MM.1S (cell line): ENCODE data around the gene RNF6.

Experiments used
- DNase-seq: peaks from one replicate; pipeline ENCODE4 v3.0.0-alpha.2; 2015
- H2AFZ ChIP-seq: fragments of 300-600 bp; sonication (generic); 2 replicates; pipeline ENCODE4 v1.6.0; 2016; ENCODE audit warnings: antibody characterized with exemption, low read length
- H3F3A ChIP-seq: fragments of 300-600 bp; sonication (generic); 2 replicates; pipeline ENCODE4 v1.6.1; 2016; ENCODE audit warnings: mild to moderate bottlenecking, antibody characterized with exemption, low read length, moderate library complexity, mixed read lengths; ENCODE audit not compliant: insufficient read depth
- H3K27ac ChIP-seq: fragments of 300-600 bp; sonication (generic); 2 replicates; pipeline ENCODE4 v1.5.1; 2016; ENCODE audit warnings: mild to moderate bottlenecking, low read length
- H3K27me3 ChIP-seq: fragments of 300-600 bp; sonication (generic); replicated peaks from 2 replicates; pipeline ENCODE4 v1.6.0; 2016; ENCODE audit warnings: low read length; ENCODE audit not compliant: insufficient read depth
- H3K36me3 ChIP-seq: fragments of 300-600 bp; sonication (generic); replicated peaks from 2 replicates; pipeline ENCODE4 v1.6.1; 2016; ENCODE audit warnings: mild to moderate bottlenecking, low read length, mixed read lengths; ENCODE audit not compliant: insufficient read depth
- H3K4me1 ChIP-seq: fragments of 300-600 bp; sonication (generic); 2 replicates; pipeline ENCODE4 v1.6.1; 2016; ENCODE audit warnings: low read length, mixed read lengths
- H3K4me2 ChIP-seq: fragments of 300-600 bp; sonication (generic); 2 replicates; pipeline ENCODE4 v1.6.0; 2016; ENCODE audit warnings: low read depth, low read length
- H3K4me3 ChIP-seq: fragments of 300-600 bp; sonication (generic); 2 replicates; pipeline ENCODE4 v1.5.1; 2016; ENCODE audit warnings: low read length, mixed read lengths
- H3K79me2 ChIP-seq: fragments of 300-600 bp; sonication (generic); 2 replicates; pipeline ENCODE4 v1.6.1; 2016; ENCODE audit warnings: mixed run types, low read length, mixed read lengths
- H3K9ac ChIP-seq: fragments of 300-600 bp; sonication (generic); 2 replicates; pipeline ENCODE4 v1.6.1; 2016; ENCODE audit warnings: low read length, mixed read lengths
- H3K9me2 ChIP-seq: fragments of 300-600 bp; sonication (generic); replicated peaks from 2 replicates; pipeline ENCODE4 v1.6.1; 2016; ENCODE audit warnings: mild to moderate bottlenecking, low read length, mixed read lengths; ENCODE audit not compliant: insufficient read depth
- H3K9me3 ChIP-seq: fragments of 300-600 bp; sonication (generic); replicated peaks from 2 replicates; pipeline ENCODE4 v1.6.1; 2016; ENCODE audit warnings: mild to moderate bottlenecking, low read length, mixed read lengths; ENCODE audit not compliant: insufficient read depth
- H4K20me1 ChIP-seq: fragments of 300-600 bp; sonication (generic); 2 replicates; pipeline ENCODE4 v1.6.1; 2016; ENCODE audit warnings: mild to moderate bottlenecking, low read length, moderate library complexity, mixed read lengths; ENCODE audit not compliant: insufficient read depth
- CTCF ChIP-seq: fragments of 300-600 bp; sonication (generic); IDR thresholded peaks from 2 replicates; pipeline ENCODE4 v1.5.1; 2016; ENCODE audit warnings: antibody characterized with exemption, low read length, mixed read lengths
- EZH2 ChIP-seq: fragments of 300-600 bp; sonication (generic); optimal IDR thresholded peaks from 2 replicates; pipeline ENCODE3; 2017; ENCODE audit warnings: low read depth, mild to moderate bottlenecking, antibody characterized with exemption, low read length, mixed read lengths
- EZH2phosphoT487 ChIP-seq: fragments of 300-600 bp; sonication (generic); IDR thresholded peaks from 2 replicates; pipeline ENCODE4 v1.6.1; 2018; ENCODE audit warnings: antibody characterized with exemption, low read length

The RNF6 gene

DNA sequence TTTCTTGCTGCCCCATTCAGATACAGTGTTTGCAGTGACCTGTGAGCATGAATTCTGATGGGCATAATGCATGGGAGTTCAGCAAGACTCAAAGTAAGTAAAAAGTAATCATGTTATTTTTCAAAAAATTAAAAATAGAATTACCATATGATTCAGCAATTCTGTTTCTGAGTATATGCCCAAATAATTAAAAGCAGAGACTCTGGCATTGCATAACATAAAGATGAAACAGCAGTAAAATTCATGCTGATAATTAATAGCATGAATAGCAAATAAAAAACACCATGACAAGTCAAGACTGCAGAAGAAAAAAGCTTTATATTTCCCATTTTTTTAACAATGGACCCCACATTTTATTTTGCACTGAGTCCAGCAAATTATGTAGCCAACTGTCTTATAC is 21.3 kb downstream of the RNF6 start:
- H3K27ac ChIP-seq, result no peak overlapping the region
- DNase-seq, result no peak
- H3K4me1 ChIP-seq, result no peaks in the 10 kb centered on the region
- no peak for TF ChIP-seq CTCF
- no peak for TF ChIP-seq EZH2
- no peak for TF ChIP-seq EZH2phosphoT487
- no peaks in the 10 kb centered on the region for H4K20me1 ChIP-seq
- no peak overlapping the region for H3K9ac ChIP-seq
- H2AFZ ChIP-seq, result no peak overlapping the region
- no peaks in the 10 kb centered on the region for H3K79me2 ChIP-seq
- H3F3A ChIP-seq, result no peaks in the 10 kb centered on the region
- H3K27me3 ChIP-seq, result no peaks in the 10 kb centered on the region
- no peak overlapping the region for H3K4me3 ChIP-seq
- no peaks in the 10 kb centered on the region for H3K36me3 ChIP-seq
- H3K9me2 ChIP-seq, result no peaks in the 10 kb centered on the region
- no peak overlapping the region for H3K4me2 ChIP-seq
- H3K9me3 ChIP-seq, result no peaks in the 10 kb centered on the region

GRCh38 chr13:26198116-26198515 is 24.0 kb downstream of the RNF6 start:
- Histone ChIP-seq H4K20me1 (no peaks in the 10 kb centered on the region), H3K27me3 (no peaks in the 10 kb centered on the region), H3K79me2 (no peaks in the 10 kb centered on the region), H3K4me1 (no peaks in the 10 kb centered on the region), H3K9me2 (no peaks in the 10 kb centered on the region), H3K27ac (no peak overlapping the region), H2AFZ (no peak overlapping the region), H3K4me3 (no peak overlapping the region), H3K9ac (no peak overlapping the region), H3F3A (no peaks in the 10 kb centered on the region), H3K4me2 (no peak overlapping the region), H3K9me3 (no peaks in the 10 kb centered on the region), H3K36me3 (no peaks in the 10 kb centered on the region)
- no peak for TF ChIP-seq EZH2phosphoT487
- no peak for TF ChIP-seq CTCF
- TF ChIP-seq EZH2, result no peak
- no peak for DNase-seq

DNA sequence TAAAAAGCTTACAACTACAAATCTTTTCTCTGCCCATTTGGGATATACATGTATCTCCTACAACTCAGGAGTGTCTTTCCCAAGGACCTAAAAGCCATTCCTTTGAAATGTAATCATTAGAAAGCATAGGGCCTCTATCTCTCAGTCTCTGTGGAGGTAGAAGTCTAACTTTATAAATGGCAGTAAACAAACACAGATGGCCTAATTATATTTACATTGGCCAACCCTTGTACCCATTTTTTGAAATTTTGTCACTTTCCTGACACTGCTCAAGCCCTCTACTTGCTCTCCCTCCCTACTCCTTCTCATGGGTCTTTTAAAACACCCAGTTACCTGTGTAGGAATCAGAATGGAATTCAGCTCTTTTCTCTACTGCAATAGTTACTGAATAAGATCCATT is 24.8 kb downstream of the RNF6 start:
- H3K9me3 ChIP-seq, result no peaks in the 10 kb centered on the region
- TF ChIP-seq EZH2phosphoT487 (no peak), EZH2 (no peak), CTCF (no peak)
- H3K9me2 ChIP-seq, result no peaks in the 10 kb centered on the region
- no peak overlapping the region for H3K9ac ChIP-seq
- H4K20me1 ChIP-seq, result no peaks in the 10 kb centered on the region
- no peak for DNase-seq
- H3K27ac ChIP-seq, result no peak overlapping the region
- no peak overlapping the region for H3K4me3 ChIP-seq
- no peaks in the 10 kb centered on the region for H3K79me2 ChIP-seq
- no peaks in the 10 kb centered on the region for H3K4me1 ChIP-seq
- H3K36me3 ChIP-seq, result no peaks in the 10 kb centered on the region
- no peak overlapping the region for H3K4me2 ChIP-seq
- H2AFZ ChIP-seq, result no peak overlapping the region
- H3F3A ChIP-seq, result no peaks in the 10 kb centered on the region
- no peaks in the 10 kb centered on the region for H3K27me3 ChIP-seq

DNA sequence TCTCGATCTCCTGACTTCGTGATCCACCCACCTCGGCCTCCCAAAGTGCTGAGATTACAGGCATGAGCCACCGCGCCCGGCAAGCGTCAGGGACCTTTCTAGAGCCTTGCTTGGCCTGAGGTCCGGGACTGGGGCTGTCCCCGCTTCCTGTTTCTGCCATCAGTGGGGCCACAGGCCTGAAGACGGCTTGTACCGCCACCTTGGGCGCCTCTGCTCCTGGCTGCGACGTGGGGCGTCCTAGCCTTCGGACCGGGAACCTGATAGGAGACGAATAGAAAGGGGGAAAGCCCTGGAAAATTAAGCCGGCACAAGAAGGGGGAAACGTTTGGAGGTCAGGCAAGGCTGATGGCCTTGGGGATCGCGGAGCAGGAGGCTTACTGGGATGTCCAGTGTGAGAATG is 35.1 kb downstream of the RNF6 start:
- Histone ChIP-seq H3K4me1 (no peaks in the 10 kb centered on the region), H3K4me3 (no peak overlapping the region), H2AFZ (no peak overlapping the region), H3F3A (peaks cover 8% of the 10 kb centered on the region), H3K9me3 (no peaks in the 10 kb centered on the region), H3K36me3 (no peaks in the 10 kb centered on the region), H3K79me2 (no peaks in the 10 kb centered on the region), H3K4me2 (no peak overlapping the region), H3K27ac (no peak overlapping the region), H4K20me1 (no peaks in the 10 kb centered on the region), H3K9me2 (no peaks in the 10 kb centered on the region), H3K9ac (no peak overlapping the region), H3K27me3 (no peaks in the 10 kb centered on the region)
- no peak for DNase-seq
- TF ChIP-seq CTCF (no peak), EZH2phosphoT487 (no peak), EZH2 (no peak)
